ENCODE data around the gene IFT81.

Gene IFT81

GRCh38 chr12:110107369-110108281, 16.5 kb upstream of the IFT81 start:
- H3K4me3 ChIP-seq (ENCODE audit: low read length in 2 of 2), result no peak overlapping the region
- H3K9ac ChIP-seq (ENCODE audit: low read depth in 1 of 2, low read length in 2 of 2), result no peak overlapping the region
- H3K36me3 ChIP-seq (ENCODE audit: control insufficient read depth in 2 of 2, insufficient read depth in 2 of 2, low read length in 2 of 2), result no peaks in the 10 kb centered on the region
- H3K27me3 ChIP-seq (ENCODE audit: control insufficient read depth in 2 of 2, insufficient read depth in 2 of 2, low read length in 2 of 2), result no peaks in the 10 kb centered on the region
- no peaks in the 10 kb centered on the region for H3K4me1 ChIP-seq (ENCODE audit: control insufficient read depth in 2 of 2, insufficient read depth in 2 of 2, low read length in 2 of 2)
- no peaks in the 10 kb centered on the region for H3K9me3 ChIP-seq (ENCODE audit: control insufficient read depth in 2 of 2, low read length in 2 of 2)
- H3K27ac ChIP-seq (ENCODE audit: low read depth in 2 of 2, low read length in 2 of 2), result peak overlapping the region in 1 of 2 donors; percentile 44

GRCh38 chr12:110108309-110109036, 15.7 kb upstream of the IFT81 start:
- no peaks in the 10 kb centered on the region for H3K27me3 ChIP-seq (ENCODE audit: control insufficient read depth in 2 of 2, insufficient read depth in 2 of 2, low read length in 2 of 2)
- no peak overlapping the region for H3K4me3 ChIP-seq (ENCODE audit: low read length in 2 of 2)
- H3K27ac ChIP-seq (ENCODE audit: low read depth in 2 of 2, low read length in 2 of 2), result peak overlapping the region; percentile 6 to 44
- H3K9me3 ChIP-seq (ENCODE audit: control insufficient read depth in 2 of 2, low read length in 2 of 2), result no peaks in the 10 kb centered on the region
- no peaks in the 10 kb centered on the region for H3K36me3 ChIP-seq (ENCODE audit: control insufficient read depth in 2 of 2, insufficient read depth in 2 of 2, low read length in 2 of 2)
- H3K4me1 ChIP-seq (ENCODE audit: control insufficient read depth in 2 of 2, insufficient read depth in 2 of 2, low read length in 2 of 2), result no peaks in the 10 kb centered on the region
- H3K9ac ChIP-seq (ENCODE audit: low read depth in 1 of 2, low read length in 2 of 2), result no peak overlapping the region

- H3K27ac ChIP-seq (ENCODE audit: low read depth in 2 of 2, low read length in 2 of 2), result peak overlapping the region; percentile 78
- H3K36me3 ChIP-seq (ENCODE audit: control insufficient read depth in 2 of 2, insufficient read depth in 2 of 2, low read length in 2 of 2), result no peaks in the 10 kb centered on the region
- H3K4me3 ChIP-seq (ENCODE audit: low read length in 2 of 2), result no peak overlapping the region
- no peaks in the 10 kb centered on the region for H3K4me1 ChIP-seq (ENCODE audit: control insufficient read depth in 2 of 2, insufficient read depth in 2 of 2, low read length in 2 of 2)
- no peaks in the 10 kb centered on the region for H3K9me3 ChIP-seq (ENCODE audit: control insufficient read depth in 2 of 2, low read length in 2 of 2)
- H3K27me3 ChIP-seq (ENCODE audit: control insufficient read depth in 2 of 2, insufficient read depth in 2 of 2, low read length in 2 of 2), result no peaks in the 10 kb centered on the region
- H3K9ac ChIP-seq (ENCODE audit: low read depth in 1 of 2, low read length in 2 of 2), result no peak overlapping the region
Observed at GRCh38 chr12:110109037-110109836, 14.9 kb upstream of the IFT81 start.

GRCh38 chr12:110109837-110110535, 14.2 kb upstream of the IFT81 start:
- Histone ChIP-seq H3K4me1 (ENCODE audit: control insufficient read depth in 2 of 2, insufficient read depth in 2 of 2, low read length in 2 of 2) (no peaks in the 10 kb centered on the region), H3K9ac (ENCODE audit: low read depth in 1 of 2, low read length in 2 of 2) (no peak overlapping the region), H3K27me3 (ENCODE audit: control insufficient read depth in 2 of 2, insufficient read depth in 2 of 2, low read length in 2 of 2) (no peaks in the 10 kb centered on the region), H3K4me3 (ENCODE audit: low read length in 2 of 2) (no peak overlapping the region), H3K9me3 (ENCODE audit: control insufficient read depth in 2 of 2, low read length in 2 of 2) (no peaks in the 10 kb centered on the region), H3K36me3 (ENCODE audit: control insufficient read depth in 2 of 2, insufficient read depth in 2 of 2, low read length in 2 of 2) (no peaks in the 10 kb centered on the region), H3K27ac (ENCODE audit: low read depth in 2 of 2, low read length in 2 of 2) (peak overlapping the region; percentile 78)

- H3K27me3 ChIP-seq (ENCODE audit: control insufficient read depth in 2 of 2, insufficient read depth in 2 of 2, low read length in 2 of 2), result no peaks in the 10 kb centered on the region
- H3K9me3 ChIP-seq (ENCODE audit: control insufficient read depth in 2 of 2, low read length in 2 of 2), result no peaks in the 10 kb centered on the region
- H3K9ac ChIP-seq (ENCODE audit: low read depth in 1 of 2, low read length in 2 of 2), result no peak overlapping the region
- H3K36me3 ChIP-seq (ENCODE audit: control insufficient read depth in 2 of 2, insufficient read depth in 2 of 2, low read length in 2 of 2), result no peaks in the 10 kb centered on the region
- H3K4me1 ChIP-seq (ENCODE audit: control insufficient read depth in 2 of 2, insufficient read depth in 2 of 2, low read length in 2 of 2), result no peaks in the 10 kb centered on the region
- H3K27ac ChIP-seq (ENCODE audit: low read depth in 2 of 2, low read length in 2 of 2), result peak overlapping the region in 1 of 2 donors; percentile 21
- H3K4me3 ChIP-seq (ENCODE audit: low read length in 2 of 2), result no peak overlapping the region
Observed at GRCh38 chr12:110111476-110112334, 12.5 kb upstream of the IFT81 start.

- Histone ChIP-seq H3K36me3 (ENCODE audit: control insufficient read depth in 2 of 2, insufficient read depth in 2 of 2, low read length in 2 of 2) (no peaks in the 10 kb centered on the region), H3K9me3 (ENCODE audit: control insufficient read depth in 2 of 2, low read length in 2 of 2) (no peaks in the 10 kb centered on the region), H3K9ac (ENCODE audit: low read depth in 1 of 2, low read length in 2 of 2) (no peak overlapping the region), H3K27me3 (ENCODE audit: control insufficient read depth in 2 of 2, insufficient read depth in 2 of 2, low read length in 2 of 2) (no peaks in the 10 kb centered on the region), H3K4me1 (ENCODE audit: control insufficient read depth in 2 of 2, insufficient read depth in 2 of 2, low read length in 2 of 2) (no peaks in the 10 kb centered on the region), H3K27ac (ENCODE audit: low read depth in 2 of 2, low read length in 2 of 2) (no peak overlapping the region), H3K4me3 (ENCODE audit: low read length in 2 of 2) (no peak overlapping the region)
Observed at GRCh38 chr12:110112335-110112660, 11.9 kb upstream of the IFT81 start.

GRCh38 chr12:110114528-110114937, 9.6 kb upstream of the IFT81 start:
- no peaks in the 10 kb centered on the region for H3K36me3 ChIP-seq (ENCODE audit: control insufficient read depth in 2 of 2, insufficient read depth in 2 of 2, low read length in 2 of 2)
- H3K9ac ChIP-seq (ENCODE audit: low read depth in 1 of 2, low read length in 2 of 2), result no peak overlapping the region
- H3K4me1 ChIP-seq (ENCODE audit: control insufficient read depth in 2 of 2, insufficient read depth in 2 of 2, low read length in 2 of 2), result no peaks in the 10 kb centered on the region
- H3K4me3 ChIP-seq (ENCODE audit: low read length in 2 of 2), result no peak overlapping the region
- peak overlapping the region in 1 of 2 donors; percentile 37 for H3K27ac ChIP-seq (ENCODE audit: low read depth in 2 of 2, low read length in 2 of 2)
- H3K27me3 ChIP-seq (ENCODE audit: control insufficient read depth in 2 of 2, insufficient read depth in 2 of 2, low read length in 2 of 2), result no peaks in the 10 kb centered on the region
- no peaks in the 10 kb centered on the region for H3K9me3 ChIP-seq (ENCODE audit: control insufficient read depth in 2 of 2, low read length in 2 of 2)

GRCh38 chr12:110115675-110116074, 8.5 kb upstream of the IFT81 start:
- Histone ChIP-seq H3K4me3 (ENCODE audit: low read length in 2 of 2) (no peak overlapping the region), H3K36me3 (ENCODE audit: control insufficient read depth in 2 of 2, insufficient read depth in 2 of 2, low read length in 2 of 2) (no peaks in the 10 kb centered on the region), H3K27ac (ENCODE audit: low read depth in 2 of 2, low read length in 2 of 2) (no peak overlapping the region)

GRCh38 chr12:110116623-110117022, 7.5 kb upstream of the IFT81 start:
- Histone ChIP-seq H3K9ac (ENCODE audit: low read depth in 1 of 2, low read length in 2 of 2) (no peak overlapping the region), H3K27ac (ENCODE audit: low read depth in 2 of 2, low read length in 2 of 2) (no peak overlapping the region), H3K4me1 (ENCODE audit: control insufficient read depth in 2 of 2, insufficient read depth in 2 of 2, low read length in 2 of 2) (no peaks in the 10 kb centered on the region), H3K36me3 (ENCODE audit: control insufficient read depth in 2 of 2, insufficient read depth in 2 of 2, low read length in 2 of 2) (no peaks in the 10 kb centered on the region), H3K9me3 (ENCODE audit: control insufficient read depth in 2 of 2, low read length in 2 of 2) (no peaks in the 10 kb centered on the region), H3K27me3 (ENCODE audit: control insufficient read depth in 2 of 2, insufficient read depth in 2 of 2, low read length in 2 of 2) (no peaks in the 10 kb centered on the region), H3K4me3 (ENCODE audit: low read length in 2 of 2) (no peak overlapping the region)

More at GRCh38 chr12:110115675-110116074, 8.5 kb upstream of the IFT81 start:
- Histone ChIP-seq H3K4me1 (ENCODE audit: control insufficient read depth in 2 of 2, insufficient read depth in 2 of 2, low read length in 2 of 2) (no peaks in the 10 kb centered on the region), H3K27me3 (ENCODE audit: control insufficient read depth in 2 of 2, insufficient read depth in 2 of 2, low read length in 2 of 2) (no peaks in the 10 kb centered on the region), H3K9me3 (ENCODE audit: control insufficient read depth in 2 of 2, low read length in 2 of 2) (no peaks in the 10 kb centered on the region), H3K9ac (ENCODE audit: low read depth in 1 of 2, low read length in 2 of 2) (no peak overlapping the region)

Data from mucosa of rectum (tissue), 2 donors.